Measurements from ENCODE around the gene GLUL. TPM values are rescaled to one million over a fixed set of nuclear protein-coding genes. Genes with fewer than 3 reads are reported as not detected.

The GLUL gene
- total and polyA plus RNA-seq, 2 of the 4 experiments (the other 2 are of a cell fraction): 131 to 385 TPM

DNA sequence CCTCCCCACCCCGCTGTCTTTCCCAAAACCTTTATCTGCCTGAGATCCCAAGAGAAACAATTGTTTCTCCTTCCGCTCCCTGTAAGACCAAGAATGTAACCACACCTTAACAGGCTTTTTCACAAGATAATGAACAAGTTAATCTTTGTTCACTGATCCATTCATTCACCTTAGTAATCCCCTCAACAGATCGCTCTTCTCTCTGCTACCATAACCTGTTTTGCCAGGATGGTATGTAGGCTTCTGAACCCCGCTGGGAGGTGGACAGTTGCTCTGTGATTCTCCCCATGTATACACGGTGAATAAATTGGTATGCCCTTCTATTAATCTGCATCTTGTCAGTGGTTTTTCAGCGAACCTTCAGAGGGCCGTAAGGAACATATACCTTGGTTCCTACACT is 39.7 kb upstream of the GLUL start:
- H3K36me3 ChIP-seq (ENCODE audit: control insufficient read depth, insufficient read depth, low read length): no peaks in the 10 kb centered on the region
- no TSS peak for BruUV-seq (replicated peaks)
- H3K4me1 ChIP-seq (ENCODE audit: control insufficient read depth, insufficient read depth, low read length): no peaks in the 10 kb centered on the region
- no CpG with 5 or more reads among the region's 7 CpGs for WGBS, 2 experiments (ENCODE audit: extremely low coverage in 2 of 2, insufficient read length in 1 of 2)
- no peak overlapping the region for H4K91ac ChIP-seq (ENCODE audit: insufficient read depth, low read depth, low read length)
- no peak overlapping the region for H2BK20ac ChIP-seq (ENCODE audit: low read depth, low read length)
- no peak overlapping the region for H3K14ac ChIP-seq (replicated peaks; ENCODE audit: low read depth, low read length)
- H3K23ac ChIP-seq (ENCODE audit: low read depth, low read length): no peak overlapping the region
- H2BK15ac ChIP-seq (ENCODE audit: low read depth, low read length): no peak overlapping the region
- H3K9me1 ChIP-seq (ENCODE audit: insufficient read depth, low read length): no peaks in the 10 kb centered on the region
- H3K4me3 ChIP-seq (ENCODE audit: insufficient read depth, low read depth, low read length): no peak overlapping the region
- no peak overlapping the region for H3K9ac ChIP-seq (ENCODE audit: low read depth, low read length)
- no peak for DNase-seq
- no peak overlapping the region for H3K56ac ChIP-seq (ENCODE audit: extremely low read depth, insufficient read depth, low read length)
- H4K5ac ChIP-seq (ENCODE audit: low read depth, low read length): no peak overlapping the region
- H2AK9ac ChIP-seq (replicated peaks; ENCODE audit: low read depth, low read length, poor library complexity): no peak overlapping the region
- ChIA-PET CTCF (no interaction called here), POLR2A (ENCODE audit: unreplicated experiment) (no interaction called here)
- H4K20me1 ChIP-seq (ENCODE audit: insufficient read depth, low read length): no peaks in the 10 kb centered on the region
- H2BK120ac ChIP-seq (ENCODE audit: low read depth, low read length): no peak overlapping the region
- intact Hi-C loops (cut with micrococcal nuclease) (no loop called here), in situ Hi-C loops (cut with MboI; ENCODE audit: low sequenced_read_pairs) (no loop called here), dilution Hi-C loops (cut with HindIII; ENCODE audit: low sequenced_read_pairs, unreplicated experiment) (no loop called here)
- no peaks in the 10 kb centered on the region for H3K9me3 ChIP-seq (ENCODE audit: control insufficient read depth, insufficient read depth, low read length)
- H3K79me1 ChIP-seq (ENCODE audit: low read depth in 1 of 2, low read length in 2 of 2): no peaks in the 10 kb centered on the region
- no peak overlapping the region for H3K4ac ChIP-seq (ENCODE audit: low read depth, low read length)
- ATAC-seq (ENCODE audit: low read depth): no peak
- no peak overlapping the region for H3K27ac ChIP-seq (ENCODE audit: insufficient read depth, low read length)
- H3K27me3 ChIP-seq (ENCODE audit: control insufficient read depth, insufficient read depth, low read length): no peaks in the 10 kb centered on the region
- H2BK5ac ChIP-seq (ENCODE audit: low read depth, low read length, poor library complexity, severe bottlenecking): no peak overlapping the region
- H2AK5ac ChIP-seq (ENCODE audit: low read depth, low read length): no peak overlapping the region
- TF ChIP-seq CEBPB (IDR thresholded peaks at IDR 0.05; ENCODE audit: low read depth, low read length) (no peak), MXI1 (IDR thresholded peaks at IDR 0.05; ENCODE audit: borderline replicate concordance, low read depth, low read length) (no peak), POLR2A (IDR thresholded peaks at IDR 0.05; ENCODE audit: low read depth, low read length) (no peak), FOS (IDR thresholded peaks at IDR 0.05; ENCODE audit: low read depth, low read length) (no peak), SMC3 (IDR thresholded peaks at IDR 0.05; ENCODE audit: low read depth, low read length) (no peak), CHD1 (IDR thresholded peaks at IDR 0.05; ENCODE audit: low read depth, low read length) (no peak), MAFK (IDR thresholded peaks at IDR 0.05; ENCODE audit: low read depth, low read length) (no peak), RCOR1 (IDR thresholded peaks at IDR 0.05; ENCODE audit: insufficient replicate concordance, low read length) (no peak), BHLHE40 (IDR thresholded peaks at IDR 0.05; ENCODE audit: low read depth, low read length) (no peak)
- TF ChIP-seq, protein P1, sequence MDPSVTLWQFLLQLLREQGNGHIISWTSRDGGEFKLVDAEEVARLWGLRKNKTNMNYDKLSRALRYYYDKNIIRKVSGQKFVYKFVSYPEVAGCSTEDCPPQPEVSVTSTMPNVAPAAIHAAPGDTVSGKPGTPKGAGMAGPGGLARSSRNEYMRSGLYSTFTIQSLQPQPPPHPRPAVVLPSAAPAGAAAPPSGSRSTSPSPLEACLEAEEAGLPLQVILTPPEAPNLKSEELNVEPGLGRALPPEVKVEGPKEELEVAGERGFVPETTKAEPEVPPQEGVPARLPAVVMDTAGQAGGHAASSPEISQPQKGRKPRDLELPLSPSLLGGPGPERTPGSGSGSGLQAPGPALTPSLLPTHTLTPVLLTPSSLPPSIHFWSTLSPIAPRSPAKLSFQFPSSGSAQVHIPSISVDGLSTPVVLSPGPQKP (IDR thresholded peaks at IDR 0.05; ENCODE audit: borderline replicate concordance, low read depth, low read length): no peak
- H3K4me2 ChIP-seq (ENCODE audit: low read depth, low read length): no peak overlapping the region
- no peak overlapping the region for H4K8ac ChIP-seq (ENCODE audit: low read depth in 2 of 2, low read length in 2 of 2)
- no peak overlapping the region for H2AFZ ChIP-seq (replicated peaks; ENCODE audit: low read length, poor library complexity)
- H3K18ac ChIP-seq (ENCODE audit: low read depth, low read length): no peak overlapping the region
